Measurements from ENCODE around the gene KMT2D. TPM values are rescaled to one million over a fixed set of nuclear protein-coding genes. Genes with fewer than 3 reads are reported as not detected.

Gene KMT2D
- total RNA-seq, 1 donor from 2014 or later = 86.9 TPM

DNA sequence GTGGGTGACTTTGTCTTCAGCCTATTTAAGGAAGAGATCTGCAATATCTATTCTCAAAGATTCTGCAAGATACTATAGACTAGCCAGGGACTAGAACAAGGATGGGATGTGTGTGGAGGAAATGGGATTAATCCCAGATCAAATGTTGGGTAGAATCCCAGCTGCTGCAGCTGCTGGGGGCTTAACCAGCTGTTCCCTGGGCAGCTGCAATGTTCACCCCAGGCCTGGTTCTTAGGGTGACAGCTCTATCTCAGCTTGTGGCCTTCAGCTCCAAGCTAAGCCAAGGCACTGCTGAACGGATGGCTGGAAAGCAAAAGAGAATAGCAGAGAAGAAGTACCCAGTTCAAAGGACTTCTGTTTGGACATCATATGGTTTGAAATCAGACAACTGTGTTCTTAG, 19.2 kb upstream of the KMT2D start:
- Histone ChIP-seq H3K36me3 (ENCODE audit: insufficient read depth, low read length) (no peaks in the 10 kb centered on the region), H3K27ac (ENCODE audit: low read depth, low read length) (no peak overlapping the region), H3K9me3 (ENCODE audit: insufficient read depth, low read depth, low read length) (no peaks in the 10 kb centered on the region), H3K27me3 (ENCODE audit: insufficient read depth, low read length) (peaks cover 4% of the 10 kb centered on the region), H4K20me1 (ENCODE audit: insufficient read depth, low read length) (no peaks in the 10 kb centered on the region), H3K79me2 (ENCODE audit: insufficient read depth, low read length) (no peaks in the 10 kb centered on the region), H3K4me2 (ENCODE audit: low read length) (no peak overlapping the region), H3K9ac (ENCODE audit: low read length) (no peak overlapping the region), H2AFZ (ENCODE audit: low read depth, low read length) (no peak overlapping the region), H3K4me3 (ENCODE audit: insufficient read depth, low read depth, low read length) (no peak overlapping the region), H3K4me1 (ENCODE audit: insufficient read depth, low read length) (no peaks in the 10 kb centered on the region)
- FAIRE-seq = no peak
- DNase-seq (ENCODE audit: low read depth) = no peak
- Mint-ChIP-seq H3K27ac (ENCODE audit: unreplicated experiment) (peak overlapping the region; percentile 72), H3K27me3 (ENCODE audit: low read depth, unreplicated experiment) (peaks cover 19% of the 10 kb centered on the region), H3K4me3 (ENCODE audit: unreplicated experiment) (no peak overlapping the region), H3K36me3 (ENCODE audit: low read depth, unreplicated experiment) (no peaks in the 10 kb centered on the region), H3K4me1 (ENCODE audit: low read depth, unreplicated experiment) (no peaks in the 10 kb centered on the region), H3K9me3 (ENCODE audit: unreplicated experiment) (no peaks in the 10 kb centered on the region)
- TF ChIP-seq, protein P1, sequence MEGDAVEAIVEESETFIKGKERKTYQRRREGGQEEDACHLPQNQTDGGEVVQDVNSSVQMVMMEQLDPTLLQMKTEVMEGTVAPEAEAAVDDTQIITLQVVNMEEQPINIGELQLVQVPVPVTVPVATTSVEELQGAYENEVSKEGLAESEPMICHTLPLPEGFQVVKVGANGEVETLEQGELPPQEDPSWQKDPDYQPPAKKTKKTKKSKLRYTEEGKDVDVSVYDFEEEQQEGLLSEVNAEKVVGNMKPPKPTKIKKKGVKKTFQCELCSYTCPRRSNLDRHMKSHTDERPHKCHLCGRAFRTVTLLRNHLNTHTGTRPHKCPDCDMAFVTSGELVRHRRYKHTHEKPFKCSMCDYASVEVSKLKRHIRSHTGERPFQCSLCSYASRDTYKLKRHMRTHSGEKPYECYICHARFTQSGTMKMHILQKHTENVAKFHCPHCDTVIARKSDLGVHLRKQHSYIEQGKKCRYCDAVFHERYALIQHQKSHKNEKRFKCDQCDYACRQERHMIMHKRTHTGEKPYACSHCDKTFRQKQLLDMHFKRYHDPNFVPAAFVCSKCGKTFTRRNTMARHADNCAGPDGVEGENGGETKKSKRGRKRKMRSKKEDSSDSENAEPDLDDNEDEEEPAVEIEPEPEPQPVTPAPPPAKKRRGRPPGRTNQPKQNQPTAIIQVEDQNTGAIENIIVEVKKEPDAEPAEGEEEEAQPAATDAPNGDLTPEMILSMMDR (IDR thresholded peaks at IDR 0.05; ENCODE audit: insufficient read depth, low read depth, low read length) = no peak
- TF ChIP-seq EZH2 (IDR thresholded peaks at IDR 0.05; ENCODE audit: insufficient read depth, low read length) = no peak

DNA sequence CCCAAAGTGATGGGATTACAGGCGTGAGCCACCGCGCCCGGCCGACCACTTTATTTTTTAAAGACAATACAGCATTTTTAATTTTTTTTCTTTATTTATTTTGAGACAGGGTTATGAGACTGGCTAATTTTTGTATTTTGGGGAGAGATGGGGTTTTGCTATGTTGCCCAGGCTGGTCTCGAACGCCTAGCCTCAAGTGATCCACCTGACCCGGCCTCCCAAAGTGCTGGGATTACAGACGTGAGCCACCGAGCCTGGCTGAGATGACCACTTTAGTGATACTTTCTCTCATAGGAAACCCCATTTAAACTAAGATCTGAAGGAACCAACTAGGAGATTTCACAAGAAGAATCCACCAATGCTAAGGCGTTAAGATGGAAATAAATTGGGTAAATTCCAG, 10.4 kb upstream of the KMT2D start:
- Histone ChIP-seq H3K79me2 (ENCODE audit: insufficient read depth, low read length) (no peaks in the 10 kb centered on the region), H3K4me3 (ENCODE audit: insufficient read depth, low read depth, low read length) (no peak overlapping the region), H3K27me3 (ENCODE audit: insufficient read depth, low read length) (no peaks in the 10 kb centered on the region), H3K4me2 (ENCODE audit: low read length) (no peak overlapping the region), H3K36me3 (ENCODE audit: insufficient read depth, low read length) (no peaks in the 10 kb centered on the region), H2AFZ (ENCODE audit: low read depth, low read length) (no peak overlapping the region), H3K4me1 (ENCODE audit: insufficient read depth, low read length) (peaks cover 8% of the 10 kb centered on the region), H3K9me3 (ENCODE audit: insufficient read depth, low read depth, low read length) (no peaks in the 10 kb centered on the region), H3K27ac (ENCODE audit: low read depth, low read length) (no peak overlapping the region), H3K9ac (ENCODE audit: low read length) (no peak overlapping the region), H4K20me1 (ENCODE audit: insufficient read depth, low read length) (no peaks in the 10 kb centered on the region)
- H3K4me1 Mint-ChIP-seq (ENCODE audit: low read depth, unreplicated experiment) = no peaks in the 10 kb centered on the region
- H3K27ac Mint-ChIP-seq (ENCODE audit: unreplicated experiment) = no peak overlapping the region
- no peak for DNase-seq (ENCODE audit: low read depth)
- H3K9me3 Mint-ChIP-seq (ENCODE audit: unreplicated experiment) = no peaks in the 10 kb centered on the region
- H3K36me3 Mint-ChIP-seq (ENCODE audit: low read depth, unreplicated experiment) = peaks cover 2% of the 10 kb centered on the region
- no peak overlapping the region for H3K4me3 Mint-ChIP-seq (ENCODE audit: unreplicated experiment)
- H3K27me3 Mint-ChIP-seq (ENCODE audit: low read depth, unreplicated experiment) = peaks cover 12% of the 10 kb centered on the region
- TF ChIP-seq, protein P1 (IDR thresholded peaks at IDR 0.05; ENCODE audit: insufficient read depth, low read depth, low read length) = no peak
- TF ChIP-seq EZH2 (IDR thresholded peaks at IDR 0.05; ENCODE audit: insufficient read depth, low read length) = no peak
- FAIRE-seq = no peak

DNA sequence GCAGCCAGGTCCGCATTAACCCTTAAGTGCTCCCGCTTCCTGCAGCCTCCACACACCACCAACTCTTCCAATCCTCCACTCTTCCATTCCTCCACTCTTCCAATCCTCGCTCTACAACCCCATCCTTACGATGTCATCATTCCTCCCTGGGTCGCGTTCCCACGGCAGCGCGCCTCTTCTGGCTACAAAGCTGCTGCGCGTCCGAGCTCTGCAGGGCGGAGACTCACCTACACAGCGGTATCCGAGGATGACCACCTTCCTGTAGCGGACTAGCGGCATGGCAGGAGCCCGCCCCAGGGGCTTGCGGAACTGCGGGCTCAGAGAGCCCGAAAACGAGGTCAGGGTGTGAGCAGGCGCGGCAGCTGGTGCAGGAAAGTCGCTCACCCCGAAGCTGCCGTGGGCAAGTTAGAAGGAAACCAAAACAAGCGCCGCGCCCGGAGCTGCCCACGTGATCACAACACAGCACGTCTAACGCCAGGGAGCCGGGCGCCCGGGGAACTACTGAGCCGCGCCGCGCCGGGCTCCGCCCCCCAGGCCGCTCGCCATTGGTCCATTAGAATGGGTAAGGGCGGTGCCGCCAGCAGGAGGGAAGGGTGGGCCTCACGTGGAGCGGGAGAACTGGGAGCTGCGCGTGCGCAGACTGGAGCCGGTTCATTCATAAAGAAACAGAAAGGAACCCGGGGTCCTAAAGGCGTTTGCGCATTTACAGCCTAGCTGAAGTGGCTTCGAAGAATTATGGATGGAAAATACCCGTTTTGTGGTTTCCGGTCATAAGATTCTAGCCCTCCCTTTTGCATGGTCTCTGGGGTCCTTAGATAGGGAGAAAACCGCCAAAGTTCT, 9.1 kb upstream of the KMT2D start, which contains the start of gene RHEBL1:
RHEBL1 (minus strand) TSS at position 473 of the 840 bp plus-strand sequence; CDS start at position 279, 194 bp downstream.
- no peaks in the 10 kb centered on the region for H3K4me1 Mint-ChIP-seq (ENCODE audit: low read depth, unreplicated experiment)
- H3K4me3 ChIP-seq (ENCODE audit: insufficient read depth, low read depth, low read length) = peak within 1 kb of the TSS; percentile 86
- H3K27ac ChIP-seq (ENCODE audit: low read depth, low read length) = no peak within 1 kb of the TSS
- H3K27ac Mint-ChIP-seq (ENCODE audit: unreplicated experiment) = peak within 1 kb of the TSS; percentile 74
- H3K4me3 Mint-ChIP-seq (ENCODE audit: unreplicated experiment) = peak within 1 kb of the TSS; percentile 95
- H3K79me2 ChIP-seq (ENCODE audit: insufficient read depth, low read length) = no peaks in the 10 kb centered on the region
- H3K4me1 ChIP-seq (ENCODE audit: insufficient read depth, low read length) = peaks cover 8% of the 10 kb centered on the region
- peak within 1 kb of the TSS; percentile 95 for H3K4me2 ChIP-seq (ENCODE audit: low read length)
- no peaks in the 10 kb centered on the region for H4K20me1 ChIP-seq (ENCODE audit: insufficient read depth, low read length)
- peak; percentile 83 for DNase-seq (ENCODE audit: low read depth)
- H2AFZ ChIP-seq (ENCODE audit: low read depth, low read length) = peak within 1 kb of the TSS; percentile 97
- no peaks in the 10 kb centered on the region for H3K9me3 ChIP-seq (ENCODE audit: insufficient read depth, low read depth, low read length)
- TF ChIP-seq, protein P1 (IDR thresholded peaks at IDR 0.05; ENCODE audit: insufficient read depth, low read depth, low read length) = no peak
- no peak for TF ChIP-seq EZH2 (IDR thresholded peaks at IDR 0.05; ENCODE audit: insufficient read depth, low read length)
- peaks cover 12% of the 10 kb centered on the region for H3K27me3 Mint-ChIP-seq (ENCODE audit: low read depth, unreplicated experiment)
- H3K9me3 Mint-ChIP-seq (ENCODE audit: unreplicated experiment) = no peaks in the 10 kb centered on the region
- FAIRE-seq = no peak
- H3K36me3 ChIP-seq (ENCODE audit: insufficient read depth, low read length) = no peaks in the 10 kb centered on the region
- peak within 1 kb of the TSS; percentile 78 for H3K9ac ChIP-seq (ENCODE audit: low read length)
- no peaks in the 10 kb centered on the region for H3K27me3 ChIP-seq (ENCODE audit: insufficient read depth, low read length)
- peaks cover 2% of the 10 kb centered on the region for H3K36me3 Mint-ChIP-seq (ENCODE audit: low read depth, unreplicated experiment)

Data from astrocyte (in vitro differentiated cells and primary cell).